ENCODE results near the gene CUX1. TPM values are rescaled to one million over a fixed set of nuclear protein-coding genes. Genes with fewer than 3 reads are reported as not detected.

Gene CUX1
- total and polyA plus RNA-seq, 2 of the 13 experiments (the other 11 are each of a cell fraction or from before 2014, with no cell fraction given) = 13.7 to 14.9 TPM

DNA sequence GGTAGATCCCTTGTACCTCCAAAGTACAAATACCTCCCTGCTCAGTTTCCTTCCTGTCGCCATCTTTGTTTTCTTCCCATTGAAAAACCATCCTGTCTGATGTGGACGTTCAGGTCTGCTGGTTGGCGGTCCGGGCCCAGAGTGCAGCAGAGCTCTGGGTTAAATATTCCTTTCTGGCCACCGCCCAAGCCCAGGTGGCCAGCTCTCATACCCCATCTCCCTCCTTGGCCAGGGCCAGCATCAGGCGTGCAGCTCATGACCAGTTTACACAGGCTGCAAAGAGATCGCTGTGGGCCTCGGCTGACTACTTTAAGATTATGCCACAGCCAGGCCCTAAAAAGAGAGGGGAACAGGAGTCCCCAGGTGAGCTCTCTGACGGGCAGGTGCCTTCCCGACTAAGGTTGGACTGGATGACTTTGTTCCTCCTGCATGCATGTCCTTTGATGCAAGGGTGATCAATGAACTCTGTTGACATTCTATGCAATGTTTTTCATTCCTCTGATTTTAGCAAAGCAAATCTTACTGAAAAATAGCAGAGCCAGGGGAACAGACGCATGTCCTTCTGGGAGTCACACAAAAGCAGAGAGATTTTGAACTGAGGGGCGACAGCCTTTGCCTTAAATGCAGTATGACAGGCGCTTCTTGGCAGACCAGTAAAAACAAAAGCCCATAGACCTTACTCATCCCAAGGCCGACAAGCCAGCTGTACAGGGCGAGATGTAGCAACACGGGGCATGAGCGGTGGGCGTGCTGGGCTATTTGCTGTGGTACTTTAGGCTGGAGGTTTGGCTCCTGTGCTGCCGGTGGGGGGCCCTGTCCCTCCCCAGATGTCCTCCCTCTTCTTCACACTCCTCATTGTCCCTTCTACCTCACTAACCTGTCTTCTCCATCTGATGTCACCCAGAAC lies 435.9 kb downstream of the CUX1 start (continued):
- TF ChIP-seq, protein P1, sequence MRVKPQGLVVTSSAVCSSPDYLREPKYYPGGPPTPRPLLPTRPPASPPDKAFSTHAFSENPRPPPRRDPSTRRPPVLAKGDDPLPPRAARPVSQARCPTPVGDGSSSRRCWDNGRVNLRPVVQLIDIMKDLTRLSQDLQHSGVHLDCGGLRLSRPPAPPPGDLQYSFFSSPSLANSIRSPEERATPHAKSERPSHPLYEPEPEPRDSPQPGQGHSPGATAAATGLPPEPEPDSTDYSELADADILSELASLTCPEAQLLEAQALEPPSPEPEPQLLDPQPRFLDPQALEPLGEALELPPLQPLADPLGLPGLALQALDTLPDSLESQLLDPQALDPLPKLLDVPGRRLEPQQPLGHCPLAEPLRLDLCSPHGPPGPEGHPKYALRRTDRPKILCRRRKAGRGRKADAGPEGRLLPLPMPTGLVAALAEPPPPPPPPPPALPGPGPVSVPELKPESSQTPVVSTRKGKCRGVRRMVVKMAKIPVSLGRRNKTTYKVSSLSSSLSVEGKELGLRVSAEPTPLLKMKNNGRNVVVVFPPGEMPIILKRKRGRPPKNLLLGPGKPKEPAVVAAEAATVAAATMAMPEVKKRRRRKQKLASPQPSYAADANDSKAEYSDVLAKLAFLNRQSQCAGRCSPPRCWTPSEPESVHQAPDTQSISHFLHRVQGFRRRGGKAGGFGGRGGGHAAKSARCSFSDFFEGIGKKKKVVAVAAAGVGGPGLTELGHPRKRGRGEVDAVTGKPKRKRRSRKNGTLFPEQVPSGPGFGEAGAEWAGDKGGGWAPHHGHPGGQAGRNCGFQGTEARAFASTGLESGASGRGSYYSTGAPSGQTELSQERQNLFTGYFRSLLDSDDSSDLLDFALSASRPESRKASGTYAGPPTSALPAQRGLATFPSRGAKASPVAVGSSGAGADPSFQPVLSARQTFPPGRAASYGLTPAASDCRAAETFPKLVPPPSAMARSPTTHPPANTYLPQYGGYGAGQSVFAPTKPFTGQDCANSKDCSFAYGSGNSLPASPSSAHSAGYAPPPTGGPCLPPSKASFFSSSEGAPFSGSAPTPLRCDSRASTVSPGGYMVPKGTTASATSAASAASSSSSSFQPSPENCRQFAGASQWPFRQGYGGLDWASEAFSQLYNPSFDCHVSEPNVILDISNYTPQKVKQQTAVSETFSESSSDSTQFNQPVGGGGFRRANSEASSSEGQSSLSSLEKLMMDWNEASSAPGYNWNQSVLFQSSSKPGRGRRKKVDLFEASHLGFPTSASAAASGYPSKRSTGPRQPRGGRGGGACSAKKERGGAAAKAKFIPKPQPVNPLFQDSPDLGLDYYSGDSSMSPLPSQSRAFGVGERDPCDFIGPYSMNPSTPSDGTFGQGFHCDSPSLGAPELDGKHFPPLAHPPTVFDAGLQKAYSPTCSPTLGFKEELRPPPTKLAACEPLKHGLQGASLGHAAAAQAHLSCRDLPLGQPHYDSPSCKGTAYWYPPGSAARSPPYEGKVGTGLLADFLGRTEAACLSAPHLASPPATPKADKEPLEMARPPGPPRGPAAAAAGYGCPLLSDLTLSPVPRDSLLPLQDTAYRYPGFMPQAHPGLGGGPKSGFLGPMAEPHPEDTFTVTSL (CRISPR knock-in tag; IDR thresholded peaks at IDR 0.05; ENCODE audit: borderline replicate concordance) = peak; percentile 71; the same call in 1 of the 2 replicates
- TF ChIP-seq, protein P2, sequence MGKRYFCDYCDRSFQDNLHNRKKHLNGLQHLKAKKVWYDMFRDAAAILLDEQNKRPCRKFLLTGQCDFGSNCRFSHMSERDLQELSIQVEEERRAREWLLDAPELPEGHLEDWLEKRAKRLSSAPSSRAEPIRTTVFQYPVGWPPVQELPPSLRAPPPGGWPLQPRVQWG (CRISPR knock-in tag; IDR thresholded peaks at IDR 0.05; ENCODE audit: borderline replicate concordance, low read depth) = no peak
- TF ChIP-seq TCF7L2 (IDR thresholded peaks at IDR 0.05; ENCODE audit: low read depth, low read length) = no peak
- no peak for TF ChIP-seq ZNF614 (CRISPR knock-in tag; IDR thresholded peaks at IDR 0.05; ENCODE audit: borderline replicate concordance)
- peak; percentile 40; the same call in 1 of the 2 replicates for TF ChIP-seq ETV5 (CRISPR knock-in tag; IDR thresholded peaks at IDR 0.05; ENCODE audit: borderline replicate concordance)
- TF ChIP-seq TRIM24 (CRISPR knock-in tag; IDR thresholded peaks at IDR 0.05) = no peak
- no peak for TF ChIP-seq ZNF615 (CRISPR knock-in tag; IDR thresholded peaks at IDR 0.05; ENCODE audit: borderline replicate concordance)
- no peak for TF ChIP-seq TAF1 (CRISPR knock-in tag; IDR thresholded peaks at IDR 0.05)
- TF ChIP-seq HMG20A (CRISPR knock-in tag; IDR thresholded peaks at IDR 0.05; ENCODE audit: borderline replicate concordance) = no peak
- no peak for TF ChIP-seq TMF1 (CRISPR knock-in tag; IDR thresholded peaks at IDR 0.05; ENCODE audit: low read depth)
- TF ChIP-seq, protein P3, sequence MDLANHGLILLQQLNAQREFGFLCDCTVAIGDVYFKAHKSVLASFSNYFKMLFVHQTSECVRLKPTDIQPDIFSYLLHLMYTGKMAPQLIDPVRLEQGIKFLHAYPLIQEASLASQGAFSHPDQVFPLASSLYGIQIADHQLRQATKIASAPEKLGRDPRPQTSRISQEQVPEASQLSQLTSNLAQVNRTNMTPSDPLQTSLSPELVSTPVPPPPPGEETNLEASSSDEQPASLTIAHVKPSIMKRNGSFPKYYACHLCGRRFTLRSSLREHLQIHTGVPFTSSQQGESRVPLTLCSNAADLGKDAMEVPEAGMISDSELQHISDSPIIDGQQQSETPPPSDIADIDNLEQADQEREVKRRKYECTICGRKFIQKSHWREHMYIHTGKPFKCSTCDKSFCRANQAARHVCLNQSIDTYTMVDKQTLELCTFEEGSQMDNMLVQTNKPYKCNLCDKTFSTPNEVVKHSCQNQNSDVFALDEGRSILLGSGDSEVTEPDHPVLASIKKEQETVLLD (CRISPR knock-in tag; IDR thresholded peaks at IDR 0.05; ENCODE audit: low read depth) = no peak
- no peak for TF ChIP-seq ZNF460 (CRISPR knock-in tag; IDR thresholded peaks at IDR 0.05; ENCODE audit: borderline replicate concordance)
- no peak for TF ChIP-seq PAF1 (CRISPR knock-in tag; IDR thresholded peaks at IDR 0.05)
- no peak for TF ChIP-seq PHF8 (CRISPR knock-in tag; IDR thresholded peaks at IDR 0.05)
- no peak for TF ChIP-seq SSRP1 (CRISPR knock-in tag; IDR thresholded peaks at IDR 0.05)
- no peak for TF ChIP-seq STAG1 (CRISPR knock-in tag; IDR thresholded peaks at IDR 0.05)
- no peak for TF ChIP-seq MAFK (conservative IDR thresholded peaks at IDR 0.05 in 1 of 2, IDR thresholded peaks at IDR 0.05 in 1 of 2; ENCODE audit: low read length in 2 of 2)
- no peak for TF ChIP-seq ASH2L (IDR thresholded peaks at IDR 0.05; ENCODE audit: insufficient read length, low read depth, low read length)
- TF ChIP-seq PHF20 (CRISPR knock-in tag; IDR thresholded peaks at IDR 0.05) = no peak
- TF ChIP-seq ZBTB7B (CRISPR knock-in tag; IDR thresholded peaks at IDR 0.05) = no peak
- TF ChIP-seq ZNF605 (CRISPR knock-in tag; IDR thresholded peaks at IDR 0.05) = no peak
- no peak for TF ChIP-seq ZNF24 (IDR thresholded peaks at IDR 0.05)
- no peak for TF ChIP-seq MTA3 (CRISPR knock-in tag; IDR thresholded peaks at IDR 0.05)
- TF ChIP-seq SMAD3 (CRISPR knock-in tag; IDR thresholded peaks at IDR 0.05) = no peak
- TF ChIP-seq ZNF598 (CRISPR knock-in tag; IDR thresholded peaks at IDR 0.05; ENCODE audit: borderline replicate concordance) = no peak
